Suprapubic skin (tissue), 4 donors: ENCODE results near the gene CHST8.

ENCODE experiments used
- EP300 ChIP-seq: sonication (generic); formaldehyde crosslinking; IDR thresholded peaks from one replicate; pipeline ENCODE4 v1.6.1; 2017; ENCODE audit warnings: antibody characterized with exemption
- POLR2A ChIP-seq, 2 donors: fragments of 450-650 bp; IDR thresholded peaks; one replicate each; pipeline ENCODE4 v1.6.1; 2017; ENCODE audit warnings: antibody characterized with exemption in 2 of 2, mild to moderate bottlenecking in 2 of 2, moderate library complexity in 2 of 2
- POLR2AphosphoS5 ChIP-seq, 3 donors: sonication (generic); formaldehyde crosslinking; IDR thresholded peaks; one replicate each; pipeline ENCODE4 v1.6.1; 2017; ENCODE audit warnings: antibody characterized with exemption in 3 of 3
- TF ChIP-seq, protein P1 (sequence below), 2 donors: fragments of 200-600 bp in 1 of 2; fragments of 450-650 bp in 1 of 2; sonication (generic) in 1 of 2; IDR thresholded peaks; one replicate each; pipeline ENCODE4 v1.5.1; 2016 to 2019; ENCODE audit warnings: antibody characterized with exemption in 2 of 2, mild to moderate bottlenecking in 1 of 2, moderate library complexity in 1 of 2

DNA sequence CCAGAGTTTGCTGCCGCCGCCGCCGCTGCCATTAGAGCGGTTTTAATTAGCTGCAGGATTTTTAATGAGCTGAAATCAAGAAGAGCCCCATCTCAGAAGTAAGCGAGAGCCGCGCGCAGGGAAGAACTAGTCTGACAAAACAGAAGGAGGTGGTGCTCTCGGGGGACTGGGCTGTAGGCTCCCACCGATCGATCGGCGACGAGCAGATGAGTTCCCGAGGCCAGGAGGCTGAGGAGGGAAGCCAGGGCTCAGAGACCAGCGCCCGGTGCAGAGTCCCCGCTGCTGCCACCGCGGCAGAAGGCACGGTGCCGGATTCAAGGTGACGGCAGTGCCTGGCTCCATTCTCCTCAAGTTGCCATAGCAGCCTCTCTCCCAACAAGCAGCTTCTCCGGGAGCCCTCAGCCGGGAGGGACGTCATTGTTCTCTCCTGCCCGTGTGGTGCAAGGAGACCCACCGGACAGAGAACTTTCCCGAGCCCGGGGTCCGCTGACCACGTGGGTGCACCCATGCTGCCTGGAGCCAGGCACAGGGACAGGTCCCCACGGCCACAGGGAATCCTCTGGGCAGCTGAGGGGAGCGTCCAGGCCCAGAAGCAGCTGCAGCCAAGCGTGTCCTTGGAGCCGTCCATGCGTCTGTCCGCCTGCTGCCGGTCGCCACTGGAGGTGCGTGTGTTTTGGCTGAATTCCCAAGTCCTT lies 62.9 kb downstream of the CHST8 start:
- TF ChIP-seq, protein P1, sequence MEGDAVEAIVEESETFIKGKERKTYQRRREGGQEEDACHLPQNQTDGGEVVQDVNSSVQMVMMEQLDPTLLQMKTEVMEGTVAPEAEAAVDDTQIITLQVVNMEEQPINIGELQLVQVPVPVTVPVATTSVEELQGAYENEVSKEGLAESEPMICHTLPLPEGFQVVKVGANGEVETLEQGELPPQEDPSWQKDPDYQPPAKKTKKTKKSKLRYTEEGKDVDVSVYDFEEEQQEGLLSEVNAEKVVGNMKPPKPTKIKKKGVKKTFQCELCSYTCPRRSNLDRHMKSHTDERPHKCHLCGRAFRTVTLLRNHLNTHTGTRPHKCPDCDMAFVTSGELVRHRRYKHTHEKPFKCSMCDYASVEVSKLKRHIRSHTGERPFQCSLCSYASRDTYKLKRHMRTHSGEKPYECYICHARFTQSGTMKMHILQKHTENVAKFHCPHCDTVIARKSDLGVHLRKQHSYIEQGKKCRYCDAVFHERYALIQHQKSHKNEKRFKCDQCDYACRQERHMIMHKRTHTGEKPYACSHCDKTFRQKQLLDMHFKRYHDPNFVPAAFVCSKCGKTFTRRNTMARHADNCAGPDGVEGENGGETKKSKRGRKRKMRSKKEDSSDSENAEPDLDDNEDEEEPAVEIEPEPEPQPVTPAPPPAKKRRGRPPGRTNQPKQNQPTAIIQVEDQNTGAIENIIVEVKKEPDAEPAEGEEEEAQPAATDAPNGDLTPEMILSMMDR (IDR thresholded peaks at IDR 0.05) = no peak
- no peak for TF ChIP-seq EP300
- no peak for TF ChIP-seq POLR2AphosphoS5 (IDR thresholded peaks at IDR 0.05)
- no peak for TF ChIP-seq POLR2A (IDR thresholded peaks at IDR 0.05)
